Testis (tissue), 2 donors: Measurements from ENCODE around the gene TTC23.

Source experiments
- CTCF ChIP-seq, 3 experiments: fragments of 450-650 bp in 2 of 3; fragments of 200-600 bp in 1 of 3; sonication (generic) in 1 of 3; IDR thresholded peaks; one replicate each; pipeline ENCODE4 v1.5.1; 2016 to 2019; ENCODE audit warnings: antibody characterized with exemption in 3 of 3, mild to moderate bottlenecking in 2 of 3, moderate library complexity in 1 of 3
- POLR2A ChIP-seq: fragments of 450-650 bp; IDR thresholded peaks from one replicate; pipeline ENCODE4 v1.6.1; 2017; ENCODE audit warnings: antibody characterized with exemption, mild to moderate bottlenecking, moderate library complexity

GRCh38 chr15:99172171-99172570, 77.2 kb downstream of the TTC23 start:
- TF ChIP-seq CTCF (IDR thresholded peaks at IDR 0.05) = no peak
- TF ChIP-seq POLR2A = no peak
